HUES48 (cell line): ENCODE measurements around the gene RGS2.

Experiments used
- H3K27ac ChIP-seq: one replicate; pipeline ENCODE4 v1.7.0; 2013; ENCODE audit warnings: low read depth, low read length, inconsistent platforms
- H3K27me3 ChIP-seq: 2 replicates; pipeline ENCODE4 v1.6.1; 2013; ENCODE audit warnings: mild to moderate bottlenecking, low read length; ENCODE audit not compliant: control insufficient read depth, insufficient read depth
- H3K36me3 ChIP-seq: 2 replicates; pipeline ENCODE4 v1.6.1; 2013; ENCODE audit warnings: low read length; ENCODE audit not compliant: control insufficient read depth, insufficient read depth
- H3K4me1 ChIP-seq: 2 replicates; pipeline ENCODE4 v1.6.1; 2013; ENCODE audit warnings: mild to moderate bottlenecking, low read length; ENCODE audit not compliant: control insufficient read depth, insufficient read depth
- H3K4me3 ChIP-seq: 2 replicates; pipeline ENCODE4 v1.5.1; 2013; ENCODE audit warnings: mild to moderate bottlenecking, low read depth, low read length
- H3K9ac ChIP-seq: 2 replicates; pipeline ENCODE4 v1.6.1; 2013; ENCODE audit warnings: mild to moderate bottlenecking, low read depth, low read length, moderate library complexity
- H3K9me3 ChIP-seq: 2 replicates; pipeline ENCODE4 v1.6.1; 2013; ENCODE audit warnings: low read length; ENCODE audit not compliant: control insufficient read depth, insufficient read depth

The RGS2 gene

GRCh38 chr1:192859808-192860207 is 51.0 kb downstream of the RGS2 start:
- Histone ChIP-seq H3K4me1 (no peaks in the 10 kb centered on the region), H3K9me3 (no peaks in the 10 kb centered on the region), H3K27ac (no peak overlapping the region), H3K27me3 (no peaks in the 10 kb centered on the region), H3K4me3 (no peak overlapping the region), H3K36me3 (no peaks in the 10 kb centered on the region), H3K9ac (no peak overlapping the region)

GRCh38 chr1:192860478-192861185 is 51.8 kb downstream of the RGS2 start:
- Histone ChIP-seq H3K9ac (no peak overlapping the region), H3K27me3 (no peaks in the 10 kb centered on the region), H3K36me3 (no peaks in the 10 kb centered on the region), H3K4me1 (no peaks in the 10 kb centered on the region), H3K4me3 (no peak overlapping the region), H3K27ac (no peak overlapping the region), H3K9me3 (no peaks in the 10 kb centered on the region)

GRCh38 chr1:192861860-192862259 is 53.0 kb downstream of the RGS2 start:
- Histone ChIP-seq H3K27ac (no peak overlapping the region), H3K36me3 (no peaks in the 10 kb centered on the region), H3K27me3 (no peaks in the 10 kb centered on the region), H3K4me1 (no peaks in the 10 kb centered on the region), H3K9ac (no peak overlapping the region), H3K4me3 (no peak overlapping the region), H3K9me3 (no peaks in the 10 kb centered on the region)
